HG03460 (cell line): ENCODE measurements around the gene CTSZ.
"Not testable (repeated sequence)": the region's sequence is repeated elsewhere in the genome, so short reads cannot be mapped to it uniquely, and the experiment has no call there.

Source experiments
- ATAC-seq: cut with Tn5 transposase; IDR thresholded peaks from one replicate; pipeline ENCODE4 v1.9.1; 2021; ENCODE audit not compliant: unreplicated experiment

The CTSZ gene

DNA sequence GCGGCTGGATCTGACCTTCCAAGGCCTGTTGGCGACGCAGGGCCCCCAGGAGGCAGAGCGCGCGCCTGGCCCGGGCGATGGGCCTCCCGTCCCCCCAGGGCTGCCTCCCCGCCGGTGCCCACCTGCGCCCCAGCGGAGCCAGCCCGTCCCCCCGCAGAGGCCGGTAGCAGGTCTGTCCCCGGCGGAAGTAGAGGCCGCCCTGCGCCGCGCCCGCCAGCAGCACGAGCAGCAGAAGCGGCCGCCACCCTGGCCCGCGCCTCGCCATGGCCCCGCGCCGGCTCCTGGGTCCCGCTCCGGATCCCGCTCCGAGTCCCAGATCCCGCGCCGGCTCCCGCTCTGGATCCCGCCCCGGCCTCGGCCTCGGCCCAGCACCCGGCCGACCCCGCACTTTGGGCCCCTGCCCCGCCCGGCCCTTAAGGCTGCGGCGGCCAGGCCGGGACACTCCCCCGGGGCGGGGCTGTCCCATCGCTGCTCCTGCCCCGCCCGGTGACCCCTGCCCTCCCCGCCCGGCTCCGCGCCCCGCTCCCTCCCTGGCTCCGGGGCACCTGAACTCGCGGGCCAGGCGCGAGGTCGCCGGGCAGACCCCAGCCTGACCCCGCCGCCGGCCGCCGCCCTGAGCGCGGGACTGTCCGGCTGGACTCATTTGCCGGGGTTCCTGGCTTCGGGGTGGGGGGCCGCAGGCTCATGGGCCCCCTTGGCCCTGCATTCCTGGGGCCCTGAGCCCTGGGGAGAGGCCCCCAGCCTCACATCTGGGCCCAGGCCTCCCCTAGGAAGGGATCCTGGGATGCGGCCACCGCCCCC is at the start of gene CTSZ:
Gene CTSZ, minus strand, starts transcription at position 391 of the 801 bp plus-strand sequence. Its CDS starts 126 bp downstream, at position 265.
- peak; percentile 18 for ATAC-seq

- no peak for ATAC-seq
Measured at GRCh38 chr20:59055302-59055701, 48.2 kb upstream of the CTSZ start.

GRCh38 chr20:59051666-59052185 is 44.7 kb upstream of the CTSZ start:
- ATAC-seq = no peak

DNA sequence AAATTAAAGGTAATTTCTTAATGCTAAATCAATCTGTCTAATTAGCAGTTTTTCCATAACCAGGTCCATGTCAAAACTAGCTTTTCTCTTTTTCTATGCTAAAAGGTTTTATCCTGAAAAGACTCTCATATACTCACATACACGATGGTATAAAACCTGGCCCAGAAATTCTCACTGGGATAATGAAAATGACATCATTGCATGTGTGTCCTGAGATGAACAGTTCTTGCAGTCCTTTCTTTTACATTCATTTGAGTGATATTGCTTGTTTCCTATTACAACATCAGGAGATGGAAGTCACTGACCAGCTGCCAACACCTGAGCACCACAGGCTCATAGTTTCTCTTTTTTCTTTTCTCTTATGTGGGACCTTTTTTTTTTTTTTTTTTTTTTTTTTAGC is 43.4 kb upstream of the CTSZ start:
- no peak for ATAC-seq

DNA sequence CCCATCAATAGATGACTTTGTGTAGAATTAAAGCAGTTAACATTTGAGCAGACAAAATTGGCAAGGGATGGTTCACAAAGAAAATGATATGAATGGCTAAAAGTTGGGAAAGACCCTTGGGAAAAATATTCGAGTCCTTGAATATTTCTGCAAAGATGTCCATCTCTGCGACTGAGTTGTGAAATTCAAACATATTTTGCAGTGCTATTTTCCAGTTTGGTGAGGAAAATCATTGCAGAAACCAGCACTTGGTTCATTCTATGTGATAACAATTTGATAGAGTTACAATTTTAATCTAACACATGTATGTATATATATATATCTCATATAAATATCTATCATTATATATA is 41.6 kb upstream of the CTSZ start:
- no peak for ATAC-seq

DNA sequence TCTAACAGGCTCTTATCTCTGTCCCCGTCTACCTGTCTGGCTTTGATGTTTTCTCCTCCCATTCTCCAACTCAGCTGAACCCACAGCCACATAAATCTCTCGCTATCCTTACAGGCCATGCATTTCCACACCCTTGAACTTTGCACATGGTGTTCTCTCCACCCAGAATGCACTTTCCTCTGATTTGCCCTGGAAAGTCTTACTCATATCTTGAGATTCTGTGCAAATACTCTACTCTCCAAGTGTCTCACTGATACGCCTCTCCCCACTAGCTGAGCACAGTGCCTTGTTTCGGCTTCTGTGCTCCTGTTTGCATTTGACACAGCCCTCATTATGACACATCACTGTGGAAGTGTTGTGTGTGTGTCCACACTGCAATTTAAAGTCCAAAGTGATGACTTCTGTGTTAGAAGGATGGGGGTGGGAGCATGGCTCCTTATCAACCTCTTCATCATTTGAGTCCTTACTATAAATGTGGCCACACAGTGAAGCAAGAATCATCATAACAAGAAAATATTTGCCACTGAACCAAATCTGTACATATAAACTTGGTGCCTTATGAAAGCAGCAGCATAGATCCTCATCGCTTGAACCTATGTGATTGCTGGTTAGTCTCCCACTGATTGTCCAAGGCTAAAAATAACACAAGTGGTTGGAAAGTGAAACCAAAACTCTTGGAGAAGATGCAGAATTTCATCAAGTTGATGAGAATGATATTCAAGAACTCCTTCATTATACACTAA is 41.1 kb upstream of the CTSZ start:
- ATAC-seq = no peak

DNA sequence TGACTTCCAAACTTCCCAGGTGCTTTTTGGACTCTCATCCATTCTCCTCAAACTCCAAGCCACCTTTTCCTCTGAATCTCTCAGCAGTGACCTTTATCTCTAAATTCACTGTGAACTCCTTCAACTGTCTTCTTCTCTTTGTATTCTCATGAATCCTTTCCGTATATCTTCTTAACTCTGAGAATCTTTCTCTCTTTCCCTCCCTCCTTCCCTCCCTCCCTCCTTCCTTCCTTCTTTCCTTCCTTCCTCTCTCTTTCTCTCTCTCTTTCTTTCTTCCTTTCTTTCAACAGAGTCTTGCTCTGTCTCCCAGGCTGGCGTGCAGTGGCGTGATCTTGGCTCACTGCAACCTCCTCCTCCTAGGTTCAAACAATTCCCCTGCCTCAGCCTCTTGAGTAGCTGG is 39.8 kb upstream of the CTSZ start:
- ATAC-seq = no peak

DNA sequence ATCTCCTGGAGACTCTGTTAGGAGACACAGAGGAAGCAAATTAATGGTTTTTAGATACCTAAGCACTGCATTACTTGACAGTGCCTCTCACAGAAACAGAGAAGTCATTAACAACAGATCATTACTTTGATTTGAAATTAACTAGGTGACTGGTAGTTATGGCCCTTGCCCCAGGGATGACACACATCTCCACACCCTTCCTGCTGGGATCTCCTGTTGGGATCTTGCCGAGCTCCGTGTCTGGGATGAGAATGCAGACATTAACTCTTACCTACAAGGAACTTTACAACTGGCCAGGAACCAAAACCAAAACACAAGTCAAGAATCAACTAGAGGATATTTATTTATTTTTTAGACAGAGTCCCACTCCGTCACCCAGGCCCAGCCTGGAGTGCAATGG is 37.7 kb upstream of the CTSZ start:
- no peak for ATAC-seq

DNA sequence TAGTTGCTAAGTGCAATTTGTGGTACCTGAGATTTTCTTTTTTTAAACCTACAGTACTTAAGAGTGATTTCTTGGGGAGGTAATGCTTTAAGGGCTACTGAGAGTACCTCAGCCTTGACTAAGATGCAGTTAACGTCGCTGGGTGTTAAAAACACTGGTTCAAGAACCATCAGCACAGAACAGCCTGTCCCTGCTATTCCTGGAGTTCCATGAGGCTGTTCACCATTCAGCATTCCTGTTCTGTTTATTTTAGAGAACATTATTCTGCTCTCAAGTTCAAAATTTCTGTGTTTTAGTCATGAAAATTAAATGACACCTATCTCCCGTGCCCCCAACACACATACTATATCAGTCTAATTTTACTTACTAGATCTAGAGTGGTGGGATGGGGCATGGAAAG is 37.2 kb upstream of the CTSZ start:
- no peak for ATAC-seq

- ATAC-seq = no peak
Measured at GRCh38 chr20:59043698-59044097, 36.6 kb upstream of the CTSZ start.

- peak; percentile 92 for ATAC-seq
Measured at GRCh38 chr20:59042796-59043631, 36.0 kb upstream of the CTSZ start.

GRCh38 chr20:59042151-59042795 is 35.2 kb upstream of the CTSZ start, which contains the start of gene PRELID3B:
PRELID3B (minus strand) TSS chr20:59042786; CDS start chr20:59042730, 56 bp downstream.
- peak; percentile 34 for ATAC-seq

DNA sequence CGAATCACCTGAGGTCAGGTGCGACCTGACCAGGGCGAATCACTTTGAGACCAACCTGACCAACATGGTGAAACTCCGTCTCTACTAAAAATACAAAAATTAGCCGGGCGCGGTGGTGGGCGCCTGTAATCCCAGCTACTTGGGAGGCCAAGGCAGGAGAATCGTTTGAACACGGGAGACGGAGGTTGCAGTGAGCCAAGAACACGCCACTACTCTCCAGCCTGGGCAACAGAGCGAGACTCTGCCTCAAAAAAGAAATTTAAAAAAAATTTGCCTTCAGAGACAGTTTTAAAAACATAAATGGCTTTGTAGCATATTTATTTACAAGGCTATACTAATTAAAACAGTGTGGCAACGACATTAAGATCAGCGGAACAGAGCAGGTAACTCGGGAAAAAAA is 34.4 kb upstream of the CTSZ start:
- not testable (repeated sequence) for ATAC-seq

DNA sequence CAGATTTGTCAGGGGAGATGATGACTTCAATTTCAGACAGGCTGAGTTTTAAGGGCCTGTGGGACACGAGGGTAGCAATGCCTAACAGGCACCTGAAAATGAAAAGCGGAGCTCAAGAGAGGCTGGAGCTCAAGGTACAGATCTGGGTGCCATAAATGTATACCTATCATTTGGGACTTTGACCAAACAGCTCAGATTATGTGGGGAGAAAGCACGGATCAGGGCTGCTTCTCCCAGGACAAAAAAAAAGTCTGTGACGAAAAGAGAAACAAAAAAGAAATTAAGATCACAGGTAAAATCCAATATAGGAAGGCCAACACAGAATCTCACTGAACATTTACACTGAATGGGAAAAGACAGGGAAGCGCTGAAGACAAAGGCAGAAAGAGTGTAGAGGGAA is 33.6 kb upstream of the CTSZ start:
- no peak for ATAC-seq

DNA sequence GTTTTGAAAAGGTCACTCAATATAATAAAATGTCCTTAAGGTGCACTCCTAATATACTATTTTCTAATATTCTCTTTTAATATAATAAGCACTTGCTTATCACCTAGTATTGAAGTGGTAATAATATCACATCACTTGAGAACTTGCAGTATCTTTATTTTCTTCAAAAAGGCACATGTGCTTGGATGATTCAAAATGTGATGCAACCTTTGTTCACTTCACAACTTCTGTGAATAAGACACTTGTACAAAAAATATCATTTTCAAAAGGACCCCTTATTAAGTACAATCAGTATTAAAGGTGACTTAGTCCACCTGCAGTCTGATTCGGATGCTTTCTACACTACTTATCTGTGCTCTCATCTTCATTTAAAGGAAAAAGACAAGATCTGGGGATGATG is 32.2 kb upstream of the CTSZ start:
- no peak for ATAC-seq

DNA sequence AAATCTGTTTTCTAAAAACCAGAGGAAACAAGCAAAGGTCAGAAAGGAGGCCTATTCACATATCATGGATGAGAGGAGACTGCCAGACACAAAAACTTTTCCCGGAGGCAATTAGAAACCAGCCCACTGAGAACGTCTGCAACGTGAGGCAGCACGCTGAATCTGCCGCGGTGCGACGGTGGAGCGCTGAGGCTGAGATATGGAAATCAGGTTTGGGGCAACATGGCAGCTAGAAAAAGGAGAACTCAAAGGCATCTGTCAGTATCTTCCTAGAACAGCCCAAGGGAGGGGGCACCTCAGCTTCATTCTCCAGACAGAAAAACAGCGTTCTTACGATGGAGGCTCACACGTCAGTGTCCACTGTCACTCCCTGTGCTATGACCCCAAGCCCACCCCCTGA is 30.3 kb upstream of the CTSZ start:
- no peak for ATAC-seq

DNA sequence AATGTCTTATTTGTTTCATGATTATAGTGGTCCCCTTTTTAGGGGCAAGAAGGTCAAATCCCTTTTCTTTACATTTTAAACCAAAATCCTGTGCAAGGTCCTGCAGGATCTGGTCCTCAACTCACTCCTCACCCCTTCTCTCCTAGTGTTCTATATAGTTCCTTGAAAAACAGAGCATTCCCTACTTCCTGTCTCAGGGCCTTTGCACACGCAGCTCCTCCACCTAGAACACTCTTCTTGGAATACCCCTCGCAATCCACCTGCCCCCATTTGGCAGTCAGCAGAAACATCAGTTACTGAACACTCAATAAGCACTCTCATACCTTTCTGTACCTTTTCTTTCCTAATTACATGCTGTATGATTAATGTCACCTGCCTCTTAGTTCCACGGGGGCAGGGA is 28.3 kb upstream of the CTSZ start:
- ATAC-seq = no peak

DNA sequence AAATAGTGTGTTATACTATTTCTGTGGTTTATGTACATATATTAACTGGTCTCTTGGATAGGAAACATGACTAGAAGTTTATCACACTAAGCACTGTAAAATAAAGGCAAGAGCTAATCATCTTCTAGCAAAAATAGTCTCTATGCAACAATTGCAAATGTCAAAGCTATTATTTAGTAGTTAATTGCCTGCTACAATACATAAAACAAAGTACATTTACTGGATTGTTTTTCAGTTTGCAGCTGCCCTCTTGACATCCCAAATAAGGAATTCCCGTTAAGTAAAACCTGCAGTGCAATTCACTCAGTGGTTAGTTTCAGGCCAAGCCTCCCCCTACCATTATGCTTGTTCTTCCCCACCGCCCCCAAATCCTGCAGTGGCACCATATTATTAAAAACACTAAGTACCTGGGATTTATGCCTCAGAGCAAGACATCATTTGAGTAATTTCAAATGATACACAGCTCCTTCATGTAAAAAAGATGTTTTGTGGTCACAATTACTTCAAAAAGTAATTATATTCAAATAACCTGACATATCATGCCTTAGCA is 26.6 kb upstream of the CTSZ start:
- no peak for ATAC-seq

DNA sequence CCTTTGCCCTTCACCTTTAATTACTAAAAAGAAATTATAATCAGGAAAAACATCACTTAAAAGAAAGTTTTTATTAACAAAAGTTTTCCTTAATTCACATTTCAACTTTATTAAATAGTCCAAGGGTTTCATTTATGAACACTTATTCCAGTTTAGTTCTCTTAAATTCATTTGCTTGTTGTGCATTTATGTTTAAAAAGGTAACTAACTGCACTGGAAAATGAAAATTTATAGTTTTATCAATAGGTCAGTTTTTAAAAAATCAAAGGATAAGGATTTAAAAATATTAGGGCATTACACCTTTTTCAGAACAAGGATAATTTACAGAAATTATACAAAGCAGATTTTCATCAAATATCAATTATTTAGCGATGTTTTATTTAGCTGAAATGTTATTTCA is 26.0 kb upstream of the CTSZ start:
- ATAC-seq = no peak

DNA sequence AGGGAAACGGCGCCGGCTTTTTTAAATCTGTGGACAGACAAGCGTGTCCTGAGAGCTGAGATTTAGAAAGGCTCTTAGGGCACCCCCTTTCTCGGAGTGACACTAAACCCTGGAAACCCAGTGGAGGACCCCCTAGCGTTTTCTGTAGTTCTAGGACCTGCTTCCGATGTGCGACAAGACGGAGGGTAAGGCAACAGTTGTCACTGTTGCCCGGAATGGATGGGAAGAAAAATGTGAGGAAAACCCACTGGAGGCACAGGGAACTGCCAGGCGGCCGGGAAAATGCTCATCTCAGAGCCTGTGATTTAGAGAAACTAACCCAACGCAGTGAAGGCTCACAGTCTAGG is 25.6 kb upstream of the CTSZ start:
- peak; percentile 25 for ATAC-seq
